GM13977 (cell line): ENCODE results near the gene HTR2A.
"Not testable (repeated sequence)": the region's sequence is repeated elsewhere in the genome, so short reads cannot be mapped to it uniquely, and the experiment has no call there.

Experiments
- DNase-seq: peaks from one replicate; pipeline ENCODE4 v3.0.0; 2012; ENCODE audit warnings: low spot score
- in situ Hi-C: fragments of 300-500 bp; cut with MboI; formaldehyde crosslinking; loops from one replicate; pipeline ENCODE4 v1.12.0; 2022; ENCODE audit warnings: low sequenced_read_pairs, low pct_unique_long_range_greater_than_20kb, mixed read lengths, inconsistent platforms; ENCODE audit not compliant: unreplicated experiment
- TF ChIP-seq, protein P1 (sequence below): IDR thresholded peaks from 2 replicates; pipeline ENCODE4 v1.5.1; 2012; ENCODE audit warnings: mild to moderate bottlenecking, control low read depth; ENCODE audit not compliant: insufficient read depth; ENCODE audit errors: extremely low read depth, missing control alignments

Gene HTR2A

DNA sequence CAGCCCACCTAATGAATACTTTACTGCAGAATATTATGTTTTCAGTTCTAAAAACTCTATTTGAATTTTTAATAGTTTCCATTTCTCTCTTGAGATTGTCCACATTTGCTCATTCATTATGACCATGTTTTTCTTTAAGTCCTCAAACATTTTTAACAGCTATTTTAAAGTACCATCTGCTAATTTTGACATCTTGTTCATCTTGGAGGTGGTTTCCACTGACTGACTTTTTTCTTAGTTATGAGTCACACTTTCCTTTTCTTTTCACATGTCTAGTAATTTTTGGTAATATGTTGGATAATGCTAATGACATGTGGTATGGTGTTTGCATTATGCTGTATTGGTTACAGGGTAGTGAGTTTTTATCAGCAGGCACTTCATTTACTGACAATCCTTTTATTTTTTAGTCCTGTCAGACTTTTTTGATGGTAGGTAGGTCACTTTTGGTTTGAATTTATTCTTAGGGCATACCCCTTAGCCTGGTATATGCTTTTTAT lies 84.5 kb downstream of the HTR2A start:
- TF ChIP-seq, protein P1, sequence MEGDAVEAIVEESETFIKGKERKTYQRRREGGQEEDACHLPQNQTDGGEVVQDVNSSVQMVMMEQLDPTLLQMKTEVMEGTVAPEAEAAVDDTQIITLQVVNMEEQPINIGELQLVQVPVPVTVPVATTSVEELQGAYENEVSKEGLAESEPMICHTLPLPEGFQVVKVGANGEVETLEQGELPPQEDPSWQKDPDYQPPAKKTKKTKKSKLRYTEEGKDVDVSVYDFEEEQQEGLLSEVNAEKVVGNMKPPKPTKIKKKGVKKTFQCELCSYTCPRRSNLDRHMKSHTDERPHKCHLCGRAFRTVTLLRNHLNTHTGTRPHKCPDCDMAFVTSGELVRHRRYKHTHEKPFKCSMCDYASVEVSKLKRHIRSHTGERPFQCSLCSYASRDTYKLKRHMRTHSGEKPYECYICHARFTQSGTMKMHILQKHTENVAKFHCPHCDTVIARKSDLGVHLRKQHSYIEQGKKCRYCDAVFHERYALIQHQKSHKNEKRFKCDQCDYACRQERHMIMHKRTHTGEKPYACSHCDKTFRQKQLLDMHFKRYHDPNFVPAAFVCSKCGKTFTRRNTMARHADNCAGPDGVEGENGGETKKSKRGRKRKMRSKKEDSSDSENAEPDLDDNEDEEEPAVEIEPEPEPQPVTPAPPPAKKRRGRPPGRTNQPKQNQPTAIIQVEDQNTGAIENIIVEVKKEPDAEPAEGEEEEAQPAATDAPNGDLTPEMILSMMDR: no peak
- in situ Hi-C loops: no loop called here
- no peak for DNase-seq

DNA sequence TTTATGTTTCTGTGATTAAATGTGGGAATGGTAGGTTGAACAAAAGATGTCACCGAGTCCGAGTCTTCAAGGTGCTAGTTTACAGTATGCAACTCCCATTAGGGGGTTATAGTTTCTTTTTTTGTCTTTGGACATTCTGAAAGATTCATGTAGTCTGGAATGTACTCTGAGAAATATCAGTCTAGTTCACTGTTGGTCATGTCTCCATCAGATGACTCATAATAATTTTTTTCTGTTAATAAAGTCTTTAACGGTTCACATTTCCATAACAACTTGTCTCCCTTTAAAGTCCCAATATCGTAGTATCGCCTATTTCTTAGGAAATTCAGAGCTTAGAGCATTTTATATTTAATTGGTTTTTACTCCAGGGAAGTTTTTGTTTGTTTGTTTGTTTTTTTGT lies 86.4 kb downstream of the HTR2A start:
- in situ Hi-C loops: no loop called here
- no peak for DNase-seq
- TF ChIP-seq, protein P1: no peak

DNA sequence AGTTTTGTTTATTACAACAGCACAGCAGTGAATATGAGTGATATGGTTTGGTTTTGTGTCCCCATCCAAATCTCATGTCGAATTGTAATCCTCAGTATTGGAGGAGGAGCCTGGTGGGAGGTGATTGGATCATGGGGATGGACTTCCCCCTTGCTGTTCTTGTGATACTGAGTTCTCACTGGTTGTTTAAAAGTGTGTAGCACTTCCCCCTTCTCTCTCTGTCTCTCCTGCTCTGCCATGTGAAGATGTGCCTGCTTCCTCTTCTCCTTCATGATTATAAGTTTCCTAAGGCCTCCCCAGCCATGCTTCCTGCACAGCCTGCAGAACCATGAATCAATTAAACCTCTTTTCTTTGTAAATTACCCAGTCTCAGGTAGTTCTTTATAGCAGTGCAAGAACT lies 91.9 kb downstream of the HTR2A start:
- DNase-seq, in situ Hi-C loops: not testable (repeated sequence)

DNA sequence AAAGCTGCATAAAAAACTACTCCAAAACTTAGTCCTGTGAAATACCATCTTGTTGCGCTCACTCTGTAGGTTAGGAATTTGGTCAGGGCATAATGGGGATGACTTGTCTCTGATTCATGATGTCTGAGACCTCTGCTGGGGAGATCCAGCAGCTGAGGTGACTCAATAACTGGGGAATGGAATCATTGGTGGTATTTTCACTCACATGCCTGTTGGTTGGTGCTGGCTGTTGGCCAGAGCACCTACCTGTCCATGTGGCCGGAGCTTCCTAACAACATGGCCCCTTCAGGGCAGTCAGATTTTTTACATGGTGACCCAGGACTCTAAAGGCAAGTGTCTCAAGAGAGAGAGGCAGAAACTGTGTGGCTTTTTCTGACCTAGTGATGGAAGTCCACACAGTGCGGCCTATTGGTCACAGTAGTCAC lies 92.5 kb downstream of the HTR2A start:
- DNase-seq: no peak
- in situ Hi-C loops: no loop called here
- TF ChIP-seq, protein P1: no peak

DNA sequence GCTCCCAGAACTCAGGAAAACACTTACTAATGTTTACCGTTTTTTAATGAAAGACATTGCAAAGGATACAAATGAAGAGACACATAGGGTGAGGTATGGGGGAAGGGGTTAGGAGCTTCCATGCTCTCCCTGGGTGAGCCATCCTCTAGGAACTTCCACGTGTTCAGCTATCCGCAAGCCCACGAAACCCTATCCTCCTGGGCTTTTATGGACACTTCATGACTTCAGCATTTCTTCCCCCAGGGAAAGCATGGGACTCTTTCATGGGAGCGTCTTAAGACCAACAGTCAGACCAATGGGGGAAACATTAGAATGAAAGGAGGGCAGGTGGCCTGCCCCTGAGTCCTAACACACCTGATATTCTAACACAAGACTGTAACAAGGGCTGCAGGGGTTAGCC lies 93.3 kb downstream of the HTR2A start:
- TF ChIP-seq, protein P1: no peak
- in situ Hi-C loops: no loop called here
- no peak for DNase-seq

DNA sequence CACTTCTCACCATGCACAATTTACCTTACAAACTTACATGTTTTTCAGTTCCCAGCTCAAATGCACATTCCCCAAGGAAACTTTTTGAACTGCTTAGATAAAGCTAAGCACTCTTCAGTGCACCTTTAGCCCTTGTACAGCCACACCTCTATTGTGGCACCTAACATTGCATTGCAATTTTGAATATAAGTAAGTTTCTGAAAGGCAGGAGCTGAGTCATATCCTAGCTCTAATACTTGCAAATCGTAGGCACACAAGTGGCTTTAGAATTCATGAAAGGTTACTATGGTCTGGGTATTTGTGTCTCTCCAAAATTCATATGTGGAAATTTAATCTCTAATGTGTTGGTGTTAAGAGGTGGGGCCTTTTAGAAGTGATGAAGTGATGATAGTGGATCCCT lies 95.0 kb downstream of the HTR2A start:
- TF ChIP-seq, protein P1: no peak
- in situ Hi-C loops: no loop called here
- DNase-seq: no peak

DNA sequence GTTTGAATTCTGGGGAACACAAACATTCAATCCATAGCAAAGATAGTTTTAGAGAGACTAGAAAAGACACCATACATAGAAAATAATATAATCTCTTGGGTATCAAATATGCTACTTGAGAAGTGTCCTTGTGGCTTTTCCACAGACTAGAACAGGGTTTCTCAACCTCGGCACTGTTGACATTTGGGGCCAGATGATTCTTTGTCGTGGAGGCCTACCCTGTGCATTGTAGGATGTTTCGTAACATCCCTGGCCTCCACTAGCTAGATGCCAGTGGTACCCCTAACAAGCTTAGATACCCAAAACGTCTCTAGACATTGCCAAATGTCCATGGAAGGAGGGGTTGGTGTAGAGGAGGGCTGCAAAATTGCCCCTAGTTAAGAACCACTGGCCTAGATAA lies 97.7 kb downstream of the HTR2A start:
- TF ChIP-seq, protein P1: no peak
- in situ Hi-C loops: no loop called here
- no peak for DNase-seq
